ENCODE results near the gene ACOX1.

The ACOX1 gene

GRCh38 chr17:75978938-75979704 is at the start of gene ACOX1, which contains the start of gene TEN1:
Gene ACOX1 (minus strand): TSS chr17:75979166. CDS start chr17:75979073, 93 bp downstream.
Gene TEN1 (plus strand): TSS chr17:75979240. CDS start chr17:75986193, 6,953 bp downstream.
- peak; percentile 95 for DNase-seq (ENCODE audit: low read depth)

GRCh38 chr17:76027159-76027839 is 48.3 kb upstream of the ACOX1 start, which contains the start of gene EVPL:
Gene EVPL (minus strand): TSS chr17:76027306. CDS start chr17:76027198, 108 bp downstream.
- no peak for DNase-seq (ENCODE audit: low read depth)

- DNase-seq (ENCODE audit: low read depth), result no peak
Observed at GRCh38 chr17:76026714-76027158, 47.8 kb upstream of the ACOX1 start.

GRCh38 chr17:76025294-76025693 is 46.3 kb upstream of the ACOX1 start:
- DNase-seq (ENCODE audit: low read depth), result no peak

- DNase-seq (ENCODE audit: low read depth), result no peak
Observed at GRCh38 chr17:76024353-76024752, 45.4 kb upstream of the ACOX1 start.

GRCh38 chr17:76023900-76024237 is 44.9 kb upstream of the ACOX1 start:
- no peak for DNase-seq (ENCODE audit: low read depth)

- DNase-seq (ENCODE audit: low read depth), result no peak
Observed at GRCh38 chr17:76022973-76023899, 44.3 kb upstream of the ACOX1 start.

GRCh38 chr17:76022285-76022684 is 43.3 kb upstream of the ACOX1 start:
- DNase-seq (ENCODE audit: low read depth), result no peak

GRCh38 chr17:76019833-76020467 is 41.0 kb upstream of the ACOX1 start:
- no peak for DNase-seq (ENCODE audit: low read depth)

GRCh38 chr17:76018801-76019200 is 39.8 kb upstream of the ACOX1 start:
- DNase-seq (ENCODE audit: low read depth), result no peak

- DNase-seq (ENCODE audit: low read depth), result no peak
Observed at GRCh38 chr17:76018340-76018680, 39.3 kb upstream of the ACOX1 start.

- no peak for DNase-seq (ENCODE audit: low read depth)
Observed at GRCh38 chr17:76017481-76018339, 38.7 kb upstream of the ACOX1 start.

- no peak for DNase-seq (ENCODE audit: low read depth)
Observed at GRCh38 chr17:76014925-76015261, 35.9 kb upstream of the ACOX1 start.

GRCh38 chr17:76014100-76014924 is 35.3 kb upstream of the ACOX1 start:
- peak; percentile 67 for DNase-seq (ENCODE audit: low read depth)

- DNase-seq (ENCODE audit: low read depth), result no peak
Observed at GRCh38 chr17:76013377-76013932, 34.5 kb upstream of the ACOX1 start.

GRCh38 chr17:76011951-76012350 is 33.0 kb upstream of the ACOX1 start:
- DNase-seq (ENCODE audit: low read depth), result no peak

GRCh38 chr17:76009969-76010661 is 31.1 kb upstream of the ACOX1 start:
- no peak for DNase-seq (ENCODE audit: low read depth)

- DNase-seq (ENCODE audit: low read depth), result no peak
Observed at GRCh38 chr17:76009447-76009846, 30.5 kb upstream of the ACOX1 start.

All from activated gamma-delta T cell treated with anti-CD3 and anti-CD28 coated beads, Interleukin-2, amount 50 U/mL, for 16 hours (primary cell).